ENCODE data around the gene AGTR2.
"Not testable (repeated sequence)": the region's sequence is repeated elsewhere in the genome, so short reads cannot be mapped to it uniquely, and the experiment has no call there.

AGTR2 gene

GRCh38 chrX:116170511-116170910, at the start of gene AGTR2:
Gene AGTR2, plus strand, starts transcription at chrX:116170744. Its CDS starts 1,537 bp downstream, at chrX:116172281.
- no peak for DNase-seq

- DNase-seq = no peak
These were observed 35.3 kb upstream of the AGTR2 start for GRCh38 chrX:116135277-116135676.

- DNase-seq = not testable (repeated sequence)
These were observed 29.3 kb upstream of the AGTR2 start for GRCh38 chrX:116141270-116141669.

DNA sequence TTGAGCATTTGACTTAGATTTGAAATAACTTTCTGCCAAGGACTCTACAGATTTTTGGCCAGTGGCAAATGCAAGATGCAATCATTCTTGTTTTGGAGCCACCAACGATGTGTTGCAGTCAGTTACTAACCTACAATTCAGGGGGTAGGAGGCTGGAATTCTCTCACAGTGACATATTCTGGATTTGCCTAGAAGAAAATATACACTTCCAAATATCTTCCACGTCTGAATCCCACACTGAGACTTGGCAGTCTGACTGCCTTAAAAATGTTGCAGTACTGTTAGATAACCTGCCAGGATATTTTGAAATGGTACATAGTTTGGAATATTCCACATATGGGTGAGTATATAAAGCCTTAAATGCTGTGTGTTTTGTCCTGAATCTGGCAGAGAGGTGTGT, 27.6 kb upstream of the AGTR2 start:
- no peak for DNase-seq

DNA sequence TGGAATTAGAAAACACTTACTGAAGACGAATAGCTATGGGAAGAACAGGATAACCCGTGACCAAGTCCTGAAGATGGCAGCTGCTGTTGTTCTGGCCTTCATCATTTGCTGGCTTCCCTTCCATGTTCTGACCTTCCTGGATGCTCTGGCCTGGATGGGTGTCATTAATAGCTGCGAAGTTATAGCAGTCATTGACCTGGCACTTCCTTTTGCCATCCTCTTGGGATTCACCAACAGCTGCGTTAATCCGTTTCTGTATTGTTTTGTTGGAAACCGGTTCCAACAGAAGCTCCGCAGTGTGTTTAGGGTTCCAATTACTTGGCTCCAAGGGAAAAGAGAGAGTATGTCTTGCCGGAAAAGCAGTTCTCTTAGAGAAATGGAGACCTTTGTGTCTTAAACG, 2.4 kb downstream of the AGTR2 start:
- DNase-seq = no peak

- DNase-seq = no peak
These were observed 10.8 kb downstream of the AGTR2 start for GRCh38 chrX:116181300-116181699.

DNA sequence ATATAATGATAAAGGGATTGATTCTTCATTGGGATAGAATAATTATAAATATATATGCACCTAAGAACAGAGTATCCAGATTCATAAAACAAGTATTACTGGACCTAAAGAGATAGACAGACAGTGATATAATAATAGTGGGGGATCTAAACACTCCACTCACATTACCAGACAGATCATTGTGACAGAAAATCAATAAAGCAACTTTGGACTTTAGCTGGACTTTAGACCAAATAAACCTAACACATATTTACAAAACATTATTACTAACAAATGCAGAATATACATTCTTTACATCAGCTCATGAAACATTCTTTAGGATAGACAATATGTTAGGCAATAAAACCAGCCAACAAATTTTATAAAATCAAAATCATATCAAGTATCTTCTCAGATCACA, 14.6 kb downstream of the AGTR2 start:
- DNase-seq = no peak

- DNase-seq = no peak
These were observed 24.1 kb downstream of the AGTR2 start for GRCh38 chrX:116194649-116195048.

GRCh38 chrX:116198235-116198634, 27.7 kb downstream of the AGTR2 start:
- no peak for DNase-seq

- no peak for DNase-seq
These were observed 28.3 kb downstream of the AGTR2 start for GRCh38 chrX:116198810-116199209.

DNA sequence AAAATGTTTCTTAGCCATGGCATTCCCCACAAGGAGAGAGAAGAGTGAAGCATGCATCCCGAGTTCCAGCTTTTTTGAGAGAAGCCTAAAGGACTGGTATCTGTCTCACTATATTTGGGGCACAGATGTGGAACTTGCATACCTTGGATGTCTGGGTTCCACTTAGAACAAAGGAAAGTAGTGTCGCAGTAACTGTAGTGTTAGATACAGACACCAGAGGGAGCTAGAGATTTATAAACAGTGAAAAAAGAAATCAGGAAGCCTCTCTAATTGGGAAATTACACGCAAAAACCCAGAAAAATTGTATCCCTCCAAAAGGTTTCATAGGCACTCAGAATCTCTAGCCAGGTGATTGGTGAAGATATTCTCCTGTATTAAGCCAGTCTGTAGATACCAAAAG, 34.4 kb downstream of the AGTR2 start:
- DNase-seq = no peak

GRCh38 chrX:116213262-116213661, 42.7 kb downstream of the AGTR2 start:
- no peak for DNase-seq

GRCh38 chrX:116217080-116217479, 46.5 kb downstream of the AGTR2 start:
- DNase-seq = not testable (repeated sequence)
